Measurements from ENCODE around the gene ODAD4.

Gene ODAD4

GRCh38 chr17:41930009-41930832 is at the start of gene ODAD4:
Gene ODAD4 (plus strand): TSS chr17:41930617. CDS start chr17:41930724, 107 bp downstream.
- peak; percentile 92 for DNase-seq

- no peak for DNase-seq
Measured at GRCh38 chr17:41882756-41883155, 47.7 kb upstream of the ODAD4 start.

GRCh38 chr17:41885733-41886132 is 44.7 kb upstream of the ODAD4 start:
- DNase-seq = no peak

- no peak for DNase-seq
Measured at GRCh38 chr17:41888332-41888965, 42.0 kb upstream of the ODAD4 start.

- no peak for DNase-seq
Measured at GRCh38 chr17:41891135-41892020, 39.0 kb upstream of the ODAD4 start.

GRCh38 chr17:41892021-41892376 is 38.4 kb upstream of the ODAD4 start:
- DNase-seq = no peak

- no peak for DNase-seq
Measured at GRCh38 chr17:41893384-41893783, 37.0 kb upstream of the ODAD4 start.

GRCh38 chr17:41894791-41895331 is 35.6 kb upstream of the ODAD4 start:
- no peak for DNase-seq

- DNase-seq = no peak
Measured at GRCh38 chr17:41895617-41896016, 34.8 kb upstream of the ODAD4 start.

- DNase-seq = no peak
Measured at GRCh38 chr17:41896726-41897125, 33.7 kb upstream of the ODAD4 start.

GRCh38 chr17:41901646-41902045 is 28.8 kb upstream of the ODAD4 start:
- no peak for DNase-seq

- DNase-seq = no peak
Measured at GRCh38 chr17:41904242-41904841, 26.1 kb upstream of the ODAD4 start.

GRCh38 chr17:41905172-41905571 is 25.2 kb upstream of the ODAD4 start:
- DNase-seq = no peak

- DNase-seq = no peak
Measured at GRCh38 chr17:41906465-41907184, 23.8 kb upstream of the ODAD4 start.

GRCh38 chr17:41907185-41907556 is 23.2 kb upstream of the ODAD4 start:
- no peak for DNase-seq

GRCh38 chr17:41907633-41908539 is 22.5 kb upstream of the ODAD4 start:
- DNase-seq = no peak

GRCh38 chr17:41909088-41909487 is 21.3 kb upstream of the ODAD4 start:
- no peak for DNase-seq

- DNase-seq = no peak
Measured at GRCh38 chr17:41910701-41911391, 19.6 kb upstream of the ODAD4 start.

- no peak for DNase-seq
Measured at GRCh38 chr17:41912925-41913324, 17.5 kb upstream of the ODAD4 start.

GRCh38 chr17:41913798-41914197 is 16.6 kb upstream of the ODAD4 start:
- no peak for DNase-seq
